Heart left ventricle (tissue), 13 donors: ENCODE measurements around the gene CCDC61.

Experiments
- POLR2A ChIP-seq, 2 donors: fragments of 450-650 bp; IDR thresholded peaks; one replicate each; pipeline ENCODE4 v1.6.1; 2017; ENCODE audit warnings: antibody characterized with exemption in 2 of 2, mild to moderate bottlenecking in 2 of 2, moderate library complexity in 2 of 2
- TF ChIP-seq, protein P1 (sequence below), 12 donors: fragments of 200-600 bp; sonication (generic) in 4 of 12; IDR thresholded peaks; one replicate each; pipeline versions ENCODE4 v1.5.0 to v1.8.0; 2018 to 2022; ENCODE audit warnings: antibody characterized with exemption in 12 of 12, mild to moderate bottlenecking in 5 of 12
- donor health status: ischemic (EF 13 %, LVEDD 7.1; RV severe dilation, severe dysfunction).
- donor health status: DM: no; HTN: yes; CAD: no.
- donor health status: DM: no; HTN: no; CAD: no.
- donor health status: ischemic (EF 25% LVEDD 6.9; RV normal size, moderate dysfunction).
- donor health status: ischemic (EF 25% LVEDD 5.7; RV mildly dilated, moderate dysfunction).
- donor health status: ischemic (EF 35%, LVEDD 5.7; RV mildly dilated, moderate dysfunction).
- donor health status: nonischemic (EF 11% LVEDD 7.7; RV severe dilation, severe dysfunction).
- donor health status: DM: yes; HTN: yes; CAD: no.
- donor health status: PGD.
- donor health status: ischemic (EF 29% LVEDD 5.4; RV normal size, mild dysfunction).
- donor health status: nonischemic (EF 23%, LVEDD 6.1; RV moderate dilation, normal function).

DNA sequence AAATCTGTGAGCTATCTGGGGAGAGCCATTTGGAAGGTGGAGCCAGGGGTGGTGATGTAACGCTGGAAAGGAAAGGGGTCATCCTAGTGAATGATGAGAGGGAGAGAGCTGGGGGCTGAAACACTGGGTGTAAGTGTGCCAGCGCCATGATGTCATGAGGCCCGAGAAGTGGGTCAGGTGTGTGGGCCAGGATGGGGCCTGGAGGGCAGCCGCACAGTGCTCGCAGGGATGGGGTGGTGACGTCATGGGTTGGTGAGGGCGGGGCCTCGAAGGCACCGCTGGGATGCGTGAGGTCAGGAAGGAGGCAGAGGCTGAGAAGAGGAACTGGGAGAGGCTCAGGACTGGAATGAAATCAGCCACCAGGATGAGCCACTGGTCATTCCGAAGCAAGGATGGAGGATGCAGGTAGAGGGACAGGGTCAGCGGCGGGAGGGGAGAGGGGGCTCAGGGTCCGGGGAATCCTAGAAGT is 4.4 kb downstream of the CCDC61 start:
- TF ChIP-seq, protein P1, sequence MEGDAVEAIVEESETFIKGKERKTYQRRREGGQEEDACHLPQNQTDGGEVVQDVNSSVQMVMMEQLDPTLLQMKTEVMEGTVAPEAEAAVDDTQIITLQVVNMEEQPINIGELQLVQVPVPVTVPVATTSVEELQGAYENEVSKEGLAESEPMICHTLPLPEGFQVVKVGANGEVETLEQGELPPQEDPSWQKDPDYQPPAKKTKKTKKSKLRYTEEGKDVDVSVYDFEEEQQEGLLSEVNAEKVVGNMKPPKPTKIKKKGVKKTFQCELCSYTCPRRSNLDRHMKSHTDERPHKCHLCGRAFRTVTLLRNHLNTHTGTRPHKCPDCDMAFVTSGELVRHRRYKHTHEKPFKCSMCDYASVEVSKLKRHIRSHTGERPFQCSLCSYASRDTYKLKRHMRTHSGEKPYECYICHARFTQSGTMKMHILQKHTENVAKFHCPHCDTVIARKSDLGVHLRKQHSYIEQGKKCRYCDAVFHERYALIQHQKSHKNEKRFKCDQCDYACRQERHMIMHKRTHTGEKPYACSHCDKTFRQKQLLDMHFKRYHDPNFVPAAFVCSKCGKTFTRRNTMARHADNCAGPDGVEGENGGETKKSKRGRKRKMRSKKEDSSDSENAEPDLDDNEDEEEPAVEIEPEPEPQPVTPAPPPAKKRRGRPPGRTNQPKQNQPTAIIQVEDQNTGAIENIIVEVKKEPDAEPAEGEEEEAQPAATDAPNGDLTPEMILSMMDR (IDR thresholded peaks at IDR 0.05), result no peak
- TF ChIP-seq POLR2A (IDR thresholded peaks at IDR 0.05), result no peak
